K562 (cell line): ENCODE results near the gene UCHL5. TPM values are rescaled to one million over a fixed set of nuclear protein-coding genes. Genes with fewer than 3 reads are reported as not detected.
A peak's percentile ranks its signal among the peaks of the same experiment; 100 is the strongest.

Experiments used
- ASH1L ChIP-seq: fragments of 450-650 bp; IDR thresholded peaks from 2 replicates; pipeline ENCODE4 v1.6.1; 2018; ENCODE audit warnings: borderline replicate concordance, mild to moderate bottlenecking, low read depth; ENCODE audit not compliant: partially characterized antibody
- ATF1 ChIP-seq, 2 experiments: fragments of 450-650 bp in 1 of 2; IDR thresholded peaks; 2 replicates each; pipeline ENCODE4 v1.6.1; 2016; ENCODE audit warnings: missing compliant biosample characterization in 1 of 2, missing genetic modification characterization in 1 of 2
- CBFA2T2 ChIP-seq: fragments of 450-650 bp; conservative IDR thresholded peaks from 2 replicates; pipeline ENCODE4 v1.6.1; 2017; ENCODE audit warnings: mild to moderate bottlenecking
- CLOCK ChIP-seq: fragments of 250-450 bp; sonication (Bioruptor Pico); IDR thresholded peaks from 2 replicates; pipeline ENCODE4 v1.4.0; 2020; ENCODE audit warnings: mild to moderate bottlenecking, moderate library complexity, borderline replicate concordance
- CREBBP ChIP-seq: IDR thresholded peaks from one replicate; pipeline ENCODE4 v1.6.1; 2012; ENCODE audit warnings: low read depth, mild to moderate bottlenecking, control low read depth, inconsistent platforms, low read length
- ESRRA ChIP-seq: fragments of 450-650 bp; IDR thresholded peaks from 2 replicates; pipeline ENCODE4 v1.6.1; 2014; ENCODE audit warnings: low read depth, mild to moderate bottlenecking, moderate library complexity, borderline replicate concordance
- EWSR1 ChIP-seq: fragments of 450-650 bp; IDR thresholded peaks from 2 replicates; pipeline ENCODE4 v1.6.1; 2018; ENCODE audit warnings: borderline replicate concordance, mild to moderate bottlenecking, low read depth, moderate library complexity; ENCODE audit not compliant: partially characterized antibody
- KLF13 ChIP-seq: fragments of 450-650 bp; IDR thresholded peaks from 2 replicates; pipeline ENCODE4 v1.6.1; 2016; ENCODE audit warnings: missing genetic modification characterization, low read depth, mild to moderate bottlenecking, missing compliant biosample characterization, moderate library complexity, borderline replicate concordance
- POU5F1 ChIP-seq: fragments of 150-350 bp; IDR thresholded peaks from 2 replicates; pipeline ENCODE4 v1.6.1; 2014; ENCODE audit warnings: borderline replicate concordance, low read length, low read depth, mild to moderate bottlenecking; ENCODE audit not compliant: partially characterized antibody
- RBM34 ChIP-seq: fragments of 200-400 bp; formaldehyde crosslinking; IDR thresholded peaks from 2 replicates; pipeline ENCODE4 v1.6.1; 2018; ENCODE audit warnings: low read length, borderline replicate concordance; ENCODE audit not compliant: insufficient read depth
- TCFL5 ChIP-seq: fragments of 250-450 bp; sonication (Bioruptor Pico); conservative IDR thresholded peaks from 2 replicates; pipeline ENCODE4 v1.6.1; 2021; ENCODE audit warnings: mild to moderate bottlenecking, moderate library complexity, matching md5 sums
- THRB ChIP-seq: fragments of 450-650 bp; formaldehyde crosslinking; conservative IDR thresholded peaks from 2 replicates; pipeline ENCODE4 v1.4.0; 2022; ENCODE audit warnings: mild to moderate bottlenecking, missing genetic modification characterization
- ZBTB12 ChIP-seq: fragments of 250-450 bp; sonication (Bioruptor Pico); IDR thresholded peaks from 2 replicates; pipeline ENCODE4 v1.4.0; 2020
- ZNF165 ChIP-seq: fragments of 250-450 bp; sonication (Bioruptor Pico); IDR thresholded peaks from 2 replicates; pipeline ENCODE4 v1.4.0; 2020; ENCODE audit warnings: borderline replicate concordance
- ZNF431 ChIP-seq: sonication (generic); formaldehyde crosslinking; IDR thresholded peaks from 2 replicates; pipeline ENCODE4 v1.8.0; 2022; ENCODE audit warnings: mild to moderate bottlenecking, missing genetic modification reagents
- ZNF436 ChIP-seq: fragments of 250-450, 450-650 bp; sonication (Bioruptor Pico); formaldehyde crosslinking; IDR thresholded peaks from 2 replicates; pipeline ENCODE4 v1.7.0; 2020; ENCODE audit warnings: mild to moderate bottlenecking
- ZNF780A ChIP-seq: fragments of 250-450 bp; sonication (Bioruptor Pico); IDR thresholded peaks from 2 replicates; pipeline ENCODE4 v1.5.0; 2021; ENCODE audit warnings: mild to moderate bottlenecking
- polyA plus RNA-seq, 8 experiments: library from polyadenylated mRNA; depleted of rRNA in 4 of 8; stranded (reverse) in 5 of 8; unstranded in 3 of 8; fragments of >200 nt; fragmentation: Nextera tagmentation in 2 of 8; fragmentation: Illumina TruSeq in 1 of 8; extraction: Ambion mirVana in 2 of 8; extraction: Trizol in 1 of 8; gene quantifications; 2 replicates each; pipeline versions ENCODE4 v1.2.1 to v1.2.3, GENCODE V29; 2011 to 2014; ENCODE audit warnings: inconsistent platforms in 1 of 8, missing spikeins in 1 of 8
- total RNA-seq, 7 experiments: library from RNA; depleted of rRNA in 6 of 7; stranded (reverse); fragments of >200 nt in 6 of 7; fragmentation: Illumina TruSeq in 2 of 7; extraction: Trizol in 2 of 7; gene quantifications; 2 replicates each; pipeline versions ENCODE4 v1.2.1 to v1.2.3, GENCODE V29; 2011 to 2021; ENCODE audit warnings: low replicate concordance in 1 of 7
- TF ChIP-seq, protein P1 (sequence below): fragments of 450-650 bp; formaldehyde crosslinking; IDR thresholded peaks from 2 replicates; pipeline ENCODE4 v1.4.0; 2020; ENCODE audit warnings: mild to moderate bottlenecking, mixed read lengths

Gene UCHL5
- total and polyA plus RNA-seq, 9 of the 15 experiments (the other 6 are each of a cell fraction or from before 2014, with no cell fraction given) = 61.0 to 206 (median 122) TPM

GRCh38 chr1:193058529-193059281 lies 455 bp downstream of the UCHL5 start (continued):
- TF ChIP-seq RBM34 = no peak
- TF ChIP-seq POU5F1 = no peak
- no peak for TF ChIP-seq ASH1L
- TF ChIP-seq EWSR1 = no peak
- TF ChIP-seq ZNF431 (CRISPR knock-in tag) = no peak; the same call in none of the 2 replicates
- TF ChIP-seq ESRRA = peak; percentile 9; the same call in 1 of the 2 replicates
- TF ChIP-seq ZBTB12 (CRISPR knock-in tag) = no peak
- TF ChIP-seq ATF1 (CRISPR knock-in tag; IDR thresholded peaks at IDR 0.05) = no peak
- no peak for TF ChIP-seq ATF1 (tag; IDR thresholded peaks at IDR 0.05)
- no peak for TF ChIP-seq TCFL5 (CRISPR knock-in tag)
- TF ChIP-seq ZNF165 (CRISPR knock-in tag) = peak; percentile 65; the same call in 1 of the 2 replicates
- TF ChIP-seq ZNF780A (CRISPR knock-in tag) = no peak
- no peak for TF ChIP-seq THRB (CRISPR knock-in tag)
- no peak for TF ChIP-seq CREBBP
- no peak for TF ChIP-seq CBFA2T2
- TF ChIP-seq CLOCK (CRISPR knock-in tag) = no peak
- TF ChIP-seq, protein P1, sequence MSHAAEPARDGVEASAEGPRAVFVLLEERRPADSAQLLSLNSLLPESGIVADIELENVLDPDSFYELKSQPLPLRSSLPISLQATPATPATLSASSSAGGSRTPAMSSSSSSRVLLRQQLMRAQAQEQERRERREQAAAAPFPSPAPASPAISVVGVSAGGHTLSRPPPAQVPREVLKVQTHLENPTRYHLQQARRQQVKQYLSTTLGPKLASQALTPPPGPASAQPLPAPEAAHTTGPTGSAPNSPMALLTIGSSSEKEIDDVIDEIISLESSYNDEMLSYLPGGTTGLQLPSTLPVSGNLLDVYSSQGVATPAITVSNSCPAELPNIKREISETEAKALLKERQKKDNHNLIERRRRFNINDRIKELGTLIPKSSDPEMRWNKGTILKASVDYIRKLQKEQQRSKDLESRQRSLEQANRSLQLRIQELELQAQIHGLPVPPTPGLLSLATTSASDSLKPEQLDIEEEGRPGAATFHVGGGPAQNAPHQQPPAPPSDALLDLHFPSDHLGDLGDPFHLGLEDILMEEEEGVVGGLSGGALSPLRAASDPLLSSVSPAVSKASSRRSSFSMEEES (CRISPR knock-in tag) = no peak
- TF ChIP-seq KLF13 (tag) = no peak
- TF ChIP-seq ZNF436 (CRISPR knock-in tag) = peak; percentile 71; the same call in 1 of the 2 replicates
